Measurements from ENCODE around the gene TBX5. TPM values are rescaled to one million over a fixed set of nuclear protein-coding genes. Genes with fewer than 3 reads are reported as not detected.

Gene TBX5
- polyA plus RNA-seq, 1 of the 3 experiments (the other 2 are of a cell fraction), result not detected

DNA sequence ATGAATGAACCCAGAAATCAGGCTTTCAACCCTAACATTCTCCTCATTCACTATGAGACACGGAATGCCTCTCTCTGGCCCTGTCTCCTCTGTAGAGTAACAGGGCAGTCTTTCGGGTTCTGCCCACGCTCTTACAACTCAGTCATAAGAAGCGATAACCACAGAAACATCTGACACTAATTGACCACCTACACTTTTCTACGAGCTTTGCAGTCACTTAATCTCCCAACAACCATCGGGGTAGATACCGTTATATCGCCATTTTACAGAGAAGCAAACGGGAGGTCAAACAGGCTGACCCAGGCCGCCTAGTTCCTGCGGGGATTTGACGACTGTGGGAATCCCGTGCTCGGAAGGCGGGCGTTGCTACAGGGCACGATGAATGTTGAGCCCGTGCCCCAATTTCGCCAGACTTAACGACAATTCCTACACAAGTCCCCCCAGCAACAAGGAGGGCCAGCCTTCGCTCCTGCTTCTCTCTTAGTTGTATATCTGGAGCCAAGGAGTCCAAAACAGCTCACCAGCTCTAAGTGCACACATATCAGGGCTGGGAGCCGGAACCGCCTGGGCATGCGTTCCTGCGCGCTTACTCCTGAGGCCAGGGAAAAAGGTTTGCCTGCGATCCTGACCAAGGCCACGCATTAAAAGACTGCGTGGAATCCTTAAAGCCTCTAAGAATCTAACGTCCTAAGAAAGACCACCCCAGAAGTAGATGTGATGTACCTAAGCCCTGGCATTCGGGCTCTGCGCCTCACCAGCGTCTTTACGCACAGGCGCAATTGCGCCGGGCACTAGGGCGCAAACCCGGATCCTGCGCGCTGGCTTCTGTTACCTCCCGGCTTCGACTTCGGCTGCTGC lies 38.7 kb upstream of the TBX5 start:
- WGBS (ENCODE audit: low lambda C conversion rate), result 17% methylated on average over 41 of the region's 44 CpGs
- H3K4me2 ChIP-seq, result no peak overlapping the region
- no peak for DNase-seq

More for the DNA sequence above, 38.7 kb upstream of the TBX5 start:
- Histone ChIP-seq H3K9me2 (no peaks in the 10 kb centered on the region), H3K4me3 (ENCODE audit: low read depth in 2 of 2, low read length in 1 of 2) (no peak overlapping the region), H2AFZ (ENCODE audit: low read depth) (no peak overlapping the region), H3K27ac (ENCODE audit: low read depth in 2 of 2, low read length in 1 of 2) (no peak overlapping the region), H3K79me2 (ENCODE audit: insufficient read depth) (no peaks in the 10 kb centered on the region), H3K9ac (no peak overlapping the region), H4K20me1 (ENCODE audit: insufficient read depth) (no peaks in the 10 kb centered on the region), H3K27me3 (ENCODE audit: insufficient read depth) (peaks cover 81% of the 10 kb centered on the region), H3K36me3 (replicated peaks in 1 of 2; ENCODE audit: control insufficient read depth in 1 of 2, insufficient read depth in 2 of 2, low read length in 1 of 2) (no peaks in the 10 kb centered on the region), H3K9me3 (no peaks in the 10 kb centered on the region), H3F3A (replicated peaks; ENCODE audit: insufficient read depth) (no peaks in the 10 kb centered on the region), H3K4me1 (ENCODE audit: control insufficient read depth in 1 of 2, insufficient read depth in 2 of 2, low read depth in 1 of 2, low read length in 1 of 2) (no peaks in the 10 kb centered on the region)
- CTCF ChIA-PET, result interaction anchor here (1.7 kb wide), 1 partner anchor 64 kb away, joined by 4 read pairs; no protein-coding TSS in a partner anchor
- POLR2A ChIA-PET, result no interaction called here
- no peak for TF ChIP-seq TAF1 (IDR thresholded peaks at IDR 0.05; ENCODE audit: borderline replicate concordance, low read depth, low read length)
- no peak for TF ChIP-seq TEAD4 (IDR thresholded peaks at IDR 0.05; ENCODE audit: borderline replicate concordance, insufficient read depth)
- no peak for TF ChIP-seq EZH2phosphoT487 (IDR thresholded peaks at IDR 0.05; ENCODE audit: borderline replicate concordance, low read depth)
- TF ChIP-seq MEF2A (IDR thresholded peaks at IDR 0.05; ENCODE audit: borderline replicate concordance, low read depth), result no peak
- TF ChIP-seq, protein P1, sequence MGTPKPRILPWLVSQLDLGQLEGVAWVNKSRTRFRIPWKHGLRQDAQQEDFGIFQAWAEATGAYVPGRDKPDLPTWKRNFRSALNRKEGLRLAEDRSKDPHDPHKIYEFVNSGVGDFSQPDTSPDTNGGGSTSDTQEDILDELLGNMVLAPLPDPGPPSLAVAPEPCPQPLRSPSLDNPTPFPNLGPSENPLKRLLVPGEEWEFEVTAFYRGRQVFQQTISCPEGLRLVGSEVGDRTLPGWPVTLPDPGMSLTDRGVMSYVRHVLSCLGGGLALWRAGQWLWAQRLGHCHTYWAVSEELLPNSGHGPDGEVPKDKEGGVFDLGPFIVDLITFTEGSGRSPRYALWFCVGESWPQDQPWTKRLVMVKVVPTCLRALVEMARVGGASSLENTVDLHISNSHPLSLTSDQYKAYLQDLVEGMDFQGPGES (IDR thresholded peaks at IDR 0.05; ENCODE audit: low read depth, low read length), result no peak
- TF ChIP-seq RFX5 (IDR thresholded peaks at IDR 0.05; ENCODE audit: low read length), result no peak
- TF ChIP-seq, protein P2, sequence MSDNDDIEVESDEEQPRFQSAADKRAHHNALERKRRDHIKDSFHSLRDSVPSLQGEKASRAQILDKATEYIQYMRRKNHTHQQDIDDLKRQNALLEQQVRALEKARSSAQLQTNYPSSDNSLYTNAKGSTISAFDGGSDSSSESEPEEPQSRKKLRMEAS (IDR thresholded peaks at IDR 0.05; ENCODE audit: low read depth), result no peak
- TF ChIP-seq RAD21 (IDR thresholded peaks at IDR 0.05; ENCODE audit: low read length), result no peak
- TF ChIP-seq POLR2AphosphoS5 (IDR thresholded peaks at IDR 0.05; ENCODE audit: low read depth, low read length), result no peak
- TF ChIP-seq GATA2 (CRISPR knock-in tag; IDR thresholded peaks at IDR 0.05), result no peak
- TF ChIP-seq FOSL2 (IDR thresholded peaks at IDR 0.05; ENCODE audit: borderline replicate concordance, low read depth), result no peak
- TF ChIP-seq, protein P3, sequence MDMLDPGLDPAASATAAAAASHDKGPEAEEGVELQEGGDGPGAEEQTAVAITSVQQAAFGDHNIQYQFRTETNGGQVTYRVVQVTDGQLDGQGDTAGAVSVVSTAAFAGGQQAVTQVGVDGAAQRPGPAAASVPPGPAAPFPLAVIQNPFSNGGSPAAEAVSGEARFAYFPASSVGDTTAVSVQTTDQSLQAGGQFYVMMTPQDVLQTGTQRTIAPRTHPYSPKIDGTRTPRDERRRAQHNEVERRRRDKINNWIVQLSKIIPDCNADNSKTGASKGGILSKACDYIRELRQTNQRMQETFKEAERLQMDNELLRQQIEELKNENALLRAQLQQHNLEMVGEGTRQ (IDR thresholded peaks at IDR 0.05; ENCODE audit: borderline replicate concordance, low read depth, low read length), result no peak
- TF ChIP-seq, protein P4, sequence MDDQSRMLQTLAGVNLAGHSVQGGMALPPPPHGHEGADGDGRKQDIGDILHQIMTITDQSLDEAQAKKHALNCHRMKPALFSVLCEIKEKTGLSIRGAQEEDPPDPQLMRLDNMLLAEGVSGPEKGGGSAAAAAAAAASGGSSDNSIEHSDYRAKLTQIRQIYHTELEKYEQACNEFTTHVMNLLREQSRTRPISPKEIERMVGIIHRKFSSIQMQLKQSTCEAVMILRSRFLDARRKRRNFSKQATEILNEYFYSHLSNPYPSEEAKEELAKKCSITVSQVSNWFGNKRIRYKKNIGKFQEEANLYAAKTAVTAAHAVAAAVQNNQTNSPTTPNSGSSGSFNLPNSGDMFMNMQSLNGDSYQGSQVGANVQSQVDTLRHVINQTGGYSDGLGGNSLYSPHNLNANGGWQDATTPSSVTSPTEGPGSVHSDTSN (IDR thresholded peaks at IDR 0.05), result no peak

All from SK-N-SH (cell line).